ENCODE measurements around the gene UQCRH.
"Not testable (repeated sequence)": the region's sequence is repeated elsewhere in the genome, so short reads cannot be mapped to it uniquely, and the experiment has no call there.

Gene UQCRH

GRCh38 chr1:46322191-46322590, 18.7 kb downstream of the UQCRH start:
- H3K27me3 ChIP-seq (ENCODE audit: insufficient read depth, low read length, poor library complexity, severe bottlenecking); H3K9me3 ChIP-seq (ENCODE audit: insufficient read depth, low read depth, low read length); H3K4me1 ChIP-seq (ENCODE audit: insufficient read depth, low read length, poor library complexity, severe bottlenecking); H3K79me2 ChIP-seq (ENCODE audit: insufficient read depth, low read length); H3K4me2 ChIP-seq (ENCODE audit: low read depth, low read length, poor library complexity, severe bottlenecking); H4K20me1 ChIP-seq (ENCODE audit: insufficient read depth, low read length, poor library complexity, severe bottlenecking); H3K36me3 ChIP-seq (ENCODE audit: insufficient read depth, low read length); H3K4me3 ChIP-seq (ENCODE audit: low read length, poor library complexity, severe bottlenecking); H3K9ac ChIP-seq (ENCODE audit: low read depth, low read length, poor library complexity, severe bottlenecking); H3F3A ChIP-seq (ENCODE audit: low read depth); H3K9me2 ChIP-seq (replicated peaks; ENCODE audit: low read depth, low read length); H2AFZ ChIP-seq (ENCODE audit: low read length): not testable (repeated sequence)

DNA sequence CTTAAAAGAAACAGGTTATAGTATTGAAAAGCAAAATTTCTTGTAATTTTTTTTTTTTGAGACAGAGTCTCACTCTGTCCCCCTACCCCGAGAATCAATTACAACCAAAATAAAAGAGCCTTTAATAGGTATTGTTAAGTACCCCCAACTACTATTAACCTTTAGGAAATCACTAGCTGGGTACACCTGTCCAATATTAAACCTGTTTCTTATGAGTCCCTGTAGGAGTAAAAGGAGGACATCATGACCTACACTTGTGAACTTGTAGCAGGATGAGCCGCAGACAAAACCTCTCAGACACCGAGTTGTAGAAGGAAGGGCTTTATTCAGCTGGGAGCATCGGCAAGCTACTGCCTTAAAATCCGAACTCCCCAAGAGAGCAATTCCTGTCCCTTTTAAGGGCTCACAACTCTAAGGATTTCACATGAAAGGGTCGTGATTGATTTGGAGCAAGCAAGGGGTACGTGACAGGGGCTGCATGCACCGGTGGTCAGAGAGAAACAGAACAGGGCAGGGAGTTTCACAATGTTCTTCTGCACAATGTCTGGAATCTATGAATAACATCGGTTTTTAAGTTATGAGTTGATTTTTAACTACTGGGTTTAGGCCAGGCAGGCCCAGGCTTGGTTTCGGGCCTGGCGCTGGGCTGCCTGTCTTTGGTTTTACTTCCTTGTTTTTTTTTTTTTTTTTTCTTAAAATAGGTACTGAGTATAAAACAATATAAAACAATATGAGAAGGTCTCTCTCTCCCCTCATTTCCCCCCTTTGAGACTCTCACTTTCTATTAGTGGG, 22.0 kb downstream of the UQCRH start:
- H3K4me3 ChIP-seq (ENCODE audit: low read length, poor library complexity, severe bottlenecking): not testable (repeated sequence)

DNA sequence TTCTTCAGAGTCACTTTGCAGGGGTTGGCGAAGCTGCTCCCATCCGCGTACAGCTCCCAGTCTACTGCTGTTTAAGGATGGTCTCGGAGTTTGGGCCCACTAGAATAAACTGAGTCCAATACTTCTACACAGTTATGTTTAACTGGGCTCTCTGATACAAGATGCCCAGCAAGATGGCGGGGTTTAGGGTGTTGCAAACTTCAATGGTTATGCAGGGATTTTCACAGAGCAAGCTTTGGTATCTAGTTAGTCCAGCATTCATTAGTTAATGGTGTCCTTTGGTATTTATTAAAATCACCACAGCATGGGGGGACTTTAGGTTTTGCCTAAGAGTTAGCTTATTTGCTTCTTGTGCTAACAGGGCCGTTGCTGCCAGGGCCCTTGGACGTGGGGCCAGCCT, 24.7 kb downstream of the UQCRH start:
- not testable (repeated sequence) for H3K9me2 ChIP-seq (replicated peaks; ENCODE audit: low read depth, low read length); H3K9ac ChIP-seq (ENCODE audit: low read depth, low read length, poor library complexity, severe bottlenecking); H3K27me3 ChIP-seq (ENCODE audit: insufficient read depth, low read length, poor library complexity, severe bottlenecking); H3K36me3 ChIP-seq (ENCODE audit: insufficient read depth, low read length); H3K4me2 ChIP-seq (ENCODE audit: low read depth, low read length, poor library complexity, severe bottlenecking); H3K4me3 ChIP-seq (ENCODE audit: low read length, poor library complexity, severe bottlenecking); H3K79me2 ChIP-seq (ENCODE audit: insufficient read depth, low read length); H3F3A ChIP-seq (ENCODE audit: low read depth); H2AFZ ChIP-seq (ENCODE audit: low read length); H4K20me1 ChIP-seq (ENCODE audit: insufficient read depth, low read length, poor library complexity, severe bottlenecking); H3K9me3 ChIP-seq (ENCODE audit: insufficient read depth, low read depth, low read length); H3K4me1 ChIP-seq (ENCODE audit: insufficient read depth, low read length, poor library complexity, severe bottlenecking)

More for the DNA sequence above, 22.0 kb downstream of the UQCRH start:
- H2AFZ ChIP-seq (ENCODE audit: low read length); H3F3A ChIP-seq (ENCODE audit: low read depth); H3K79me2 ChIP-seq (ENCODE audit: insufficient read depth, low read length); H3K4me2 ChIP-seq (ENCODE audit: low read depth, low read length, poor library complexity, severe bottlenecking); H3K4me1 ChIP-seq (ENCODE audit: insufficient read depth, low read length, poor library complexity, severe bottlenecking); H3K9me2 ChIP-seq (replicated peaks; ENCODE audit: low read depth, low read length); H4K20me1 ChIP-seq (ENCODE audit: insufficient read depth, low read length, poor library complexity, severe bottlenecking); H3K36me3 ChIP-seq (ENCODE audit: insufficient read depth, low read length); H3K9ac ChIP-seq (ENCODE audit: low read depth, low read length, poor library complexity, severe bottlenecking); H3K27me3 ChIP-seq (ENCODE audit: insufficient read depth, low read length, poor library complexity, severe bottlenecking); H3K9me3 ChIP-seq (ENCODE audit: insufficient read depth, low read depth, low read length): not testable (repeated sequence)

GRCh38 chr1:46329807-46330206, 26.3 kb downstream of the UQCRH start:
- H3K27me3 ChIP-seq (ENCODE audit: insufficient read depth, low read length, poor library complexity, severe bottlenecking); H3K4me1 ChIP-seq (ENCODE audit: insufficient read depth, low read length, poor library complexity, severe bottlenecking); H3K4me3 ChIP-seq (ENCODE audit: low read length, poor library complexity, severe bottlenecking); H3K79me2 ChIP-seq (ENCODE audit: insufficient read depth, low read length); H3K9me2 ChIP-seq (replicated peaks; ENCODE audit: low read depth, low read length); H3K4me2 ChIP-seq (ENCODE audit: low read depth, low read length, poor library complexity, severe bottlenecking); H3K36me3 ChIP-seq (ENCODE audit: insufficient read depth, low read length); H3K9ac ChIP-seq (ENCODE audit: low read depth, low read length, poor library complexity, severe bottlenecking); H2AFZ ChIP-seq (ENCODE audit: low read length); H4K20me1 ChIP-seq (ENCODE audit: insufficient read depth, low read length, poor library complexity, severe bottlenecking); H3K9me3 ChIP-seq (ENCODE audit: insufficient read depth, low read depth, low read length); H3F3A ChIP-seq (ENCODE audit: low read depth): not testable (repeated sequence)

- not testable (repeated sequence) for H3K27me3 ChIP-seq (ENCODE audit: insufficient read depth, low read length, poor library complexity, severe bottlenecking); H3K4me3 ChIP-seq (ENCODE audit: low read length, poor library complexity, severe bottlenecking); H3K4me2 ChIP-seq (ENCODE audit: low read depth, low read length, poor library complexity, severe bottlenecking); H2AFZ ChIP-seq (ENCODE audit: low read length); H3F3A ChIP-seq (ENCODE audit: low read depth); H3K79me2 ChIP-seq (ENCODE audit: insufficient read depth, low read length); H3K9ac ChIP-seq (ENCODE audit: low read depth, low read length, poor library complexity, severe bottlenecking); H3K9me3 ChIP-seq (ENCODE audit: insufficient read depth, low read depth, low read length); H3K9me2 ChIP-seq (replicated peaks; ENCODE audit: low read depth, low read length); H3K4me1 ChIP-seq (ENCODE audit: insufficient read depth, low read length, poor library complexity, severe bottlenecking); H3K36me3 ChIP-seq (ENCODE audit: insufficient read depth, low read length); H4K20me1 ChIP-seq (ENCODE audit: insufficient read depth, low read length, poor library complexity, severe bottlenecking)
Measured at GRCh38 chr1:46330381-46330780, 26.9 kb downstream of the UQCRH start.

DNA sequence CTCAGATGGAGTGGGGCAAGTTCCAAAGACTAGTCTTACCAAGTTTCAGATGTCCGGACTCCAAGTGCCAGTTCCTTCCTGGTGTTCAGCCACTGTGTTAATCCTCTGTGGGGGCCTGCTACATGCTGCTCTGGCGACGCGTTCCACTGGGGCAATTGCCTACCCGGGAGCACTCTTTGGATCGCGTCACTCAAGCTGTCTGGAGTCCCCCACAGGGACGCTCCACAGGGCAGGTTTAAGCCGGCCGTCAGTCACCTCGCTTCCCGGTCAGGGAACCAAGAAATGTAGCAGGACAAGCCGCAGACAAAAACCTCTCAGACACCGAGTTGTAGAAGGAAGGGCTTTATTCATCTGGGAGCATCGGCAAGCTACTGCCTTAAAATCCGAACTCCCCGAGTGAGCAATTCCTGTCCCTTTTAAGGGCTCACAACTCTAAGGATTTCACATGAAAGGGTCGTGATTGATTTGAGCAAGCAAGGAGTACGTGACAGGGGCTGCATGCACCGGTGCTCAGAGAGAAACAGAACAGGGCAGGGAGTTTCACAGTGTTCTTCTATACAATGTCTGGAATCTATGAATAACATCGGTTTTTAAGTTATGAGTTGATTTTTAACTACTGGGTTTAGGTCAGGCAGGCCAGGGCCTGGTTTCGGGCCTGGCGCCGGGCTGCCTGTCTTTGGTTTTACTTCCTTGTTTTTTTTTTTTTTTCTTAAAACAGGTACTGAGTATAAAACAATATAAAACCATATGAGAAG, 28.5 kb downstream of the UQCRH start:
- H3K4me2 ChIP-seq (ENCODE audit: low read depth, low read length, poor library complexity, severe bottlenecking); H3K4me3 ChIP-seq (ENCODE audit: low read length, poor library complexity, severe bottlenecking); H3K36me3 ChIP-seq (ENCODE audit: insufficient read depth, low read length); H3K9me3 ChIP-seq (ENCODE audit: insufficient read depth, low read depth, low read length); H3K9me2 ChIP-seq (replicated peaks; ENCODE audit: low read depth, low read length); H3K9ac ChIP-seq (ENCODE audit: low read depth, low read length, poor library complexity, severe bottlenecking); H2AFZ ChIP-seq (ENCODE audit: low read length); H4K20me1 ChIP-seq (ENCODE audit: insufficient read depth, low read length, poor library complexity, severe bottlenecking); H3F3A ChIP-seq (ENCODE audit: low read depth); H3K4me1 ChIP-seq (ENCODE audit: insufficient read depth, low read length, poor library complexity, severe bottlenecking); H3K79me2 ChIP-seq (ENCODE audit: insufficient read depth, low read length); H3K27me3 ChIP-seq (ENCODE audit: insufficient read depth, low read length, poor library complexity, severe bottlenecking): not testable (repeated sequence)
